Measurements from ENCODE around the gene TSEN15. TPM values are rescaled to one million over a fixed set of nuclear protein-coding genes. Genes with fewer than 3 reads are reported as not detected.

The TSEN15 gene
- total and polyA plus RNA-seq, 2 of the 8 experiments (the other 6 are each of a cell fraction or from before 2014, with no cell fraction given) = 23.4 to 31.4 TPM

DNA sequence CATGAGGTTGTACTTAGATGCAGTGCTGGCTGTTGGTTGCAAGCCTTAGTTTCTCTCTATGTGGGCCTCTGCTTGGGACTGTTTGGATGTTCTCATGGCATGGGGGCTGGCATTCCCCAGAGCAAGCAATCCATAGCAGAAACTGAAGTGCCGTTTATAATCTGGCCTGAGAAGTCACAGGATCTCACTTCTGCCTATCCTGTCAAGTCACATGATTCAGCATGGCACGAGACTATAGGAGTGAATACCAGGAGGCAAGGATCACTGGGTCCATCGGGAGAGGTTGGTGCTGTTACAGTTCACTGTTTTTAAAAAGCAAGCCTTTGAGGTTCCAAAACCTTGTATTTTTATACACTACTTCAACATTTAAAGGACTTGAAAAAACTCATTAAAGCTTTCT lies 30.7 kb upstream of the TSEN15 start:
- H3K27ac ChIP-seq (ENCODE audit: low read depth, low read length) = no peak overlapping the region

More for the DNA sequence above, 30.7 kb upstream of the TSEN15 start:
- no peaks in the 10 kb centered on the region for H3K79me2 ChIP-seq (ENCODE audit: control insufficient read depth in 1 of 2, insufficient read depth in 2 of 2, low read length in 2 of 2)
- H4K91ac ChIP-seq (replicated peaks; ENCODE audit: insufficient read length, low read length) = no peak overlapping the region
- H3K9me3 ChIP-seq (ENCODE audit: insufficient read depth in 2 of 2, low read depth in 1 of 2, low read length in 1 of 2) = no peaks in the 10 kb centered on the region
- no peaks in the 10 kb centered on the region for H3K79me1 ChIP-seq (ENCODE audit: low read depth, low read length)
- no peak overlapping the region for H4K5ac ChIP-seq (ENCODE audit: insufficient read length, low read depth, low read length)
- H4K20me1 ChIP-seq (replicated peaks in 1 of 2; ENCODE audit: control insufficient read depth in 1 of 2, insufficient read depth in 2 of 2, low read length in 2 of 2) = peaks cover 0 to 2% of the 10 kb centered on the region in 2 experiments
- H4K8ac ChIP-seq (ENCODE audit: extremely low read depth, insufficient read depth, low read length) = no peak overlapping the region
- no peak overlapping the region for H2BK5ac ChIP-seq (ENCODE audit: low read depth, low read length)
- no peaks in the 10 kb centered on the region for H3K36me3 ChIP-seq (ENCODE audit: control insufficient read depth in 2 of 4, insufficient read depth in 4 of 4, low read length in 3 of 4)
- H2BK15ac ChIP-seq (ENCODE audit: low read length) = no peak overlapping the region
- no peak for DNase-seq (ENCODE audit: low read depth in 1 of 2, low spot score in 2 of 2)
- no peak overlapping the region for H3K56ac ChIP-seq (replicated peaks; ENCODE audit: insufficient read length, low read depth, low read length)
- 93% methylated on average over 3 of the region's 3 CpGs; no CpG with 5 or more reads in 1 of the 2 experiments for WGBS, 2 experiments (ENCODE audit: extremely low coverage in 1 of 2, insufficient coverage in 1 of 2, insufficient read length in 1 of 2, insufficient replicate concordance in 2 of 2, low coverage in 1 of 2, low lambda C conversion rate in 2 of 2, missing lambda C conversion rate in 1 of 2)
- TF ChIP-seq KDM4A (IDR thresholded peaks at IDR 0.05; ENCODE audit: low read depth, low read length, severe bottlenecking) = no peak
- no peak for TF ChIP-seq TAF7 (optimal IDR thresholded peaks at IDR 0.05; ENCODE audit: borderline replicate concordance, low read depth, low read length)
- no peak for TF ChIP-seq SIN3A (conservative IDR thresholded peaks at IDR 0.05 in 1 of 2, IDR thresholded peaks at IDR 0.05 in 1 of 2; ENCODE audit: low read depth in 1 of 2, low read length in 2 of 2)
- TF ChIP-seq MAFK (IDR thresholded peaks at IDR 0.05; ENCODE audit: low read depth, low read length) = no peak
- TF ChIP-seq CBX5 (IDR thresholded peaks at IDR 0.05; ENCODE audit: low read depth, low read length) = no peak
- no peak for TF ChIP-seq POLR2A (IDR thresholded peaks at IDR 0.05; ENCODE audit: control extremely low read depth in 1 of 2, low read depth in 2 of 2, low read length in 2 of 2)
- TF ChIP-seq ASH2L (IDR thresholded peaks at IDR 0.05; ENCODE audit: low read length) = no peak
- TF ChIP-seq, protein P1, sequence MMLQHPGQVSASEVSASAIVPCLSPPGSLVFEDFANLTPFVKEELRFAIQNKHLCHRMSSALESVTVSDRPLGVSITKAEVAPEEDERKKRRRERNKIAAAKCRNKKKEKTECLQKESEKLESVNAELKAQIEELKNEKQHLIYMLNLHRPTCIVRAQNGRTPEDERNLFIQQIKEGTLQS (IDR thresholded peaks at IDR 0.05; ENCODE audit: insufficient read depth, low read depth, low read length) = no peak
- TF ChIP-seq RAD21 (IDR thresholded peaks at IDR 0.05 in 1 of 2, conservative IDR thresholded peaks at IDR 0.05 in 1 of 2; ENCODE audit: low read depth in 2 of 2, low read length in 2 of 2) = no peak
- FAIRE-seq = no peak
- H3K4ac ChIP-seq (replicated peaks; ENCODE audit: insufficient read length, low read depth, low read length) = no peak overlapping the region
- peaks cover 0 to 9% (median 3%) of the 10 kb centered on the region in 4 experiments; a peak in 4 of 7 replicates for H3K27me3 ChIP-seq (replicated peaks in 1 of 4; ENCODE audit: control insufficient read depth in 3 of 4, extremely low read depth in 1 of 4, insufficient read depth in 3 of 4, low read length in 3 of 4)
- H3K18ac ChIP-seq (ENCODE audit: extremely low read depth, low read length) = no peak overlapping the region
- no peak overlapping the region for H2AK5ac ChIP-seq (ENCODE audit: low read depth, low read length)
- H3K9ac ChIP-seq (replicated peaks in 1 of 4; ENCODE audit: extremely low read depth in 1 of 4, low read depth in 3 of 4, low read length in 3 of 4) = no peak overlapping the region
- no peaks in the 10 kb centered on the region for H3K23me2 ChIP-seq (ENCODE audit: low read depth, low read length)
- no peak overlapping the region for H2AFZ ChIP-seq (ENCODE audit: low read length)
- ChIA-PET POLR2A (ENCODE audit: partially characterized antibody) (no interaction called here), CTCF (ENCODE audit: partially characterized antibody) (no interaction called here)
- no peak overlapping the region for H2BK12ac ChIP-seq (ENCODE audit: low read depth, low read length)
- H2BK20ac ChIP-seq (ENCODE audit: low read length) = no peak overlapping the region
- no peak overlapping the region for H2BK120ac ChIP-seq (replicated peaks; ENCODE audit: low read depth, low read length)
- H3K4me2 ChIP-seq (ENCODE audit: insufficient read depth in 1 of 2, low read depth in 2 of 2, low read length in 2 of 2) = no peak overlapping the region
- H3K14ac ChIP-seq (ENCODE audit: insufficient read length) = no peak overlapping the region
- no peak overlapping the region for H3K23ac ChIP-seq (ENCODE audit: insufficient read length)
- no peak overlapping the region for H3K4me3 ChIP-seq (ENCODE audit: extremely low read depth in 1 of 4, insufficient read depth in 2 of 4, low read depth in 3 of 4, low read length in 4 of 4)
- peaks cover 0 to 20% (median 7%) of the 10 kb centered on the region in 4 experiments; a peak in 4 of 7 replicates for H3K4me1 ChIP-seq (replicated peaks in 1 of 4; ENCODE audit: control insufficient read depth in 3 of 4, insufficient read depth in 4 of 4, low read length in 3 of 4)

Data from H1 (cell line).